Neural cell (in vitro differentiated cells): Measurements from ENCODE around the gene EPS8.

Experiments
- CTCF ChIP-seq: fragments of 450-650 bp; IDR thresholded peaks from 2 replicates; pipeline ENCODE4 v1.5.1; 2014; ENCODE audit warnings: antibody characterized with exemption, mild to moderate bottlenecking, moderate library complexity; ENCODE audit not compliant: poor library complexity, severe bottlenecking
- EZH2 ChIP-seq: fragments of 200-600, 300-800 bp; shearing (Covaris generic), sonication (generic); IDR thresholded peaks from 2 replicates; pipeline ENCODE4 v1.6.1; 2014; ENCODE audit warnings: antibody characterized with exemption, low read length, borderline replicate concordance, mild to moderate bottlenecking; ENCODE audit not compliant: insufficient read depth, poor library complexity, severe bottlenecking
- MXI1 ChIP-seq: fragments of 450-650 bp; conservative IDR thresholded peaks from 2 replicates; pipeline ENCODE4 v1.6.1; 2014; ENCODE audit warnings: antibody characterized with exemption, mild to moderate bottlenecking; ENCODE audit not compliant: poor library complexity, severe bottlenecking
- RAD21 ChIP-seq: fragments of 450-650 bp; conservative IDR thresholded peaks from 2 replicates; pipeline ENCODE4 v1.6.1; 2014; ENCODE audit warnings: antibody characterized with exemption, mild to moderate bottlenecking, moderate library complexity
- SMC3 ChIP-seq: fragments of 450-650 bp; conservative IDR thresholded peaks from 2 replicates; pipeline ENCODE4 v1.6.1; 2014; ENCODE audit warnings: antibody characterized with exemption, mild to moderate bottlenecking, moderate library complexity; ENCODE audit not compliant: poor library complexity
- TAF1 ChIP-seq: IDR thresholded peaks from 2 replicates; pipeline ENCODE4 v1.6.1; 2012; ENCODE audit warnings: low read depth
- TF ChIP-seq, protein P1 (sequence below): IDR thresholded peaks from 2 replicates; pipeline ENCODE4 v1.6.1; 2012; ENCODE audit warnings: borderline replicate concordance

- TF ChIP-seq CTCF (no peak), SMC3 (no peak), MXI1 (no peak), EZH2 (no peak), RAD21 (no peak), TAF1 (no peak)
- TF ChIP-seq, protein P1, sequence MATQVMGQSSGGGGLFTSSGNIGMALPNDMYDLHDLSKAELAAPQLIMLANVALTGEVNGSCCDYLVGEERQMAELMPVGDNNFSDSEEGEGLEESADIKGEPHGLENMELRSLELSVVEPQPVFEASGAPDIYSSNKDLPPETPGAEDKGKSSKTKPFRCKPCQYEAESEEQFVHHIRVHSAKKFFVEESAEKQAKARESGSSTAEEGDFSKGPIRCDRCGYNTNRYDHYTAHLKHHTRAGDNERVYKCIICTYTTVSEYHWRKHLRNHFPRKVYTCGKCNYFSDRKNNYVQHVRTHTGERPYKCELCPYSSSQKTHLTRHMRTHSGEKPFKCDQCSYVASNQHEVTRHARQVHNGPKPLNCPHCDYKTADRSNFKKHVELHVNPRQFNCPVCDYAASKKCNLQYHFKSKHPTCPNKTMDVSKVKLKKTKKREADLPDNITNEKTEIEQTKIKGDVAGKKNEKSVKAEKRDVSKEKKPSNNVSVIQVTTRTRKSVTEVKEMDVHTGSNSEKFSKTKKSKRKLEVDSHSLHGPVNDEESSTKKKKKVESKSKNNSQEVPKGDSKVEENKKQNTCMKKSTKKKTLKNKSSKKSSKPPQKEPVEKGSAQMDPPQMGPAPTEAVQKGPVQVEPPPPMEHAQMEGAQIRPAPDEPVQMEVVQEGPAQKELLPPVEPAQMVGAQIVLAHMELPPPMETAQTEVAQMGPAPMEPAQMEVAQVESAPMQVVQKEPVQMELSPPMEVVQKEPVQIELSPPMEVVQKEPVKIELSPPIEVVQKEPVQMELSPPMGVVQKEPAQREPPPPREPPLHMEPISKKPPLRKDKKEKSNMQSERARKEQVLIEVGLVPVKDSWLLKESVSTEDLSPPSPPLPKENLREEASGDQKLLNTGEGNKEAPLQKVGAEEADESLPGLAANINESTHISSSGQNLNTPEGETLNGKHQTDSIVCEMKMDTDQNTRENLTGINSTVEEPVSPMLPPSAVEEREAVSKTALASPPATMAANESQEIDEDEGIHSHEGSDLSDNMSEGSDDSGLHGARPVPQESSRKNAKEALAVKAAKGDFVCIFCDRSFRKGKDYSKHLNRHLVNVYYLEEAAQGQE: no peak
These were observed 56.1 kb downstream of the EPS8 start for GRCh38 chr12:15733136-15733535.
